Stomach smooth muscle (tissue), 2 donors: ENCODE results near the gene ETFA.
"Not testable (repeated sequence)": the region's sequence is repeated elsewhere in the genome, so short reads cannot be mapped to it uniquely, and the experiment has no call there.

ENCODE experiments used
- H3K27ac ChIP-seq: one replicate; pipeline ENCODE4 v1.7.0; 2013; ENCODE audit warnings: mild to moderate bottlenecking, low read length, inconsistent platforms
- H3K27me3 ChIP-seq, 2 donors: one replicate each; pipeline ENCODE4 v1.7.0; 2013; ENCODE audit warnings: low read length in 2 of 2; ENCODE audit not compliant: insufficient read depth in 2 of 2, control insufficient read depth in 1 of 2
- H3K36me3 ChIP-seq, 2 donors: one replicate each; pipeline ENCODE4 v1.7.0; 2013; ENCODE audit warnings: low read length in 2 of 2; ENCODE audit not compliant: control insufficient read depth in 2 of 2, insufficient read depth in 2 of 2
- H3K4me1 ChIP-seq: one replicate; pipeline ENCODE4 v1.7.0; 2013; ENCODE audit warnings: low read length; ENCODE audit not compliant: control insufficient read depth, insufficient read depth
- H3K4me3 ChIP-seq, 2 donors: one replicate each; pipeline ENCODE4 v1.7.0; 2013; ENCODE audit warnings: low read length in 2 of 2
- H3K9ac ChIP-seq, 2 donors: one replicate each; pipeline ENCODE4 v1.7.0; 2013; ENCODE audit warnings: low read length in 2 of 2, mild to moderate bottlenecking in 1 of 2
- H3K9me3 ChIP-seq, 2 donors: one replicate each; pipeline ENCODE4 v1.7.0; 2013; ENCODE audit warnings: low read length in 2 of 2; ENCODE audit not compliant: control insufficient read depth in 2 of 2
- donor health status: healthy.
- donor health status: Pancreatic carcinoma.

ETFA gene

GRCh38 chr15:76321171-76321570 lies 9.9 kb upstream of the ETFA start:
- Histone ChIP-seq H3K9me3 (no peaks in the 10 kb centered on the region), H3K4me1 (no peaks in the 10 kb centered on the region), H3K4me3 (no peak overlapping the region), H3K36me3 (no peaks in the 10 kb centered on the region), H3K27me3 (peaks cover 2 to 3% of the 10 kb centered on the region in 2 donors), H3K27ac (no peak overlapping the region), H3K9ac (no peak overlapping the region)

GRCh38 chr15:76320012-76320411 lies 8.7 kb upstream of the ETFA start:
- H3K36me3 ChIP-seq = no peaks in the 10 kb centered on the region
- no peaks in the 10 kb centered on the region for H3K4me1 ChIP-seq
- H3K27me3 ChIP-seq = peaks cover 0 to 3% of the 10 kb centered on the region in 2 donors
- H3K4me3 ChIP-seq = no peak overlapping the region
- H3K9me3 ChIP-seq = no peaks in the 10 kb centered on the region
- H3K27ac ChIP-seq = no peak overlapping the region
- no peak overlapping the region for H3K9ac ChIP-seq

GRCh38 chr15:76313731-76314130 lies 2.5 kb upstream of the ETFA start:
- no peak overlapping the region for H3K4me3 ChIP-seq
- H3K27me3 ChIP-seq = peaks cover 0 to 3% of the 10 kb centered on the region in 2 donors
- H3K4me1 ChIP-seq = peaks cover 7% of the 10 kb centered on the region
- no peak overlapping the region for H3K9ac ChIP-seq
- no peaks in the 10 kb centered on the region for H3K9me3 ChIP-seq
- H3K36me3 ChIP-seq = no peaks in the 10 kb centered on the region
- H3K27ac ChIP-seq = no peak overlapping the region

GRCh38 chr15:76313175-76313567 lies 1.9 kb upstream of the ETFA start:
- not testable (repeated sequence) for H3K9me3 ChIP-seq, H3K4me3 ChIP-seq, H3K9ac ChIP-seq, H3K36me3 ChIP-seq, H3K4me1 ChIP-seq, H3K27me3 ChIP-seq, H3K27ac ChIP-seq

- H3K4me3 ChIP-seq = no peak overlapping the region
- peaks cover 0 to under 1% of the 10 kb centered on the region in 2 donors for H3K27me3 ChIP-seq
- H3K4me1 ChIP-seq = peaks cover 7% of the 10 kb centered on the region
- no peak overlapping the region for H3K27ac ChIP-seq
- no peaks in the 10 kb centered on the region for H3K36me3 ChIP-seq
- H3K9me3 ChIP-seq = no peaks in the 10 kb centered on the region
- no peak overlapping the region for H3K9ac ChIP-seq
Measured at GRCh38 chr15:76312540-76313174, 1.4 kb upstream of the ETFA start.

- H3K27ac ChIP-seq = peak overlapping the region; percentile 87
- no peaks in the 10 kb centered on the region for H3K27me3 ChIP-seq
- no peaks in the 10 kb centered on the region for H3K36me3 ChIP-seq
- H3K9me3 ChIP-seq = no peaks in the 10 kb centered on the region
- H3K9ac ChIP-seq = peak overlapping the region; percentile 97
- H3K4me3 ChIP-seq = peak overlapping the region; percentile 86 to 92
- peaks cover 7% of the 10 kb centered on the region for H3K4me1 ChIP-seq
Measured at GRCh38 chr15:76310475-76311099, 682 bp downstream of the ETFA start.

- no peaks in the 10 kb centered on the region for H3K36me3 ChIP-seq
- no peaks in the 10 kb centered on the region for H3K9me3 ChIP-seq
- H3K4me1 ChIP-seq = peaks cover 7% of the 10 kb centered on the region
- peak overlapping the region; percentile 97 for H3K9ac ChIP-seq
- H3K27me3 ChIP-seq = no peaks in the 10 kb centered on the region
- peak overlapping the region; percentile 86 to 92 for H3K4me3 ChIP-seq
- H3K27ac ChIP-seq = no peak overlapping the region
Measured at GRCh38 chr15:76309601-76310330, 1.5 kb downstream of the ETFA start.

GRCh38 chr15:76303909-76304308 lies 7.4 kb downstream of the ETFA start:
- H3K27ac ChIP-seq = no peak overlapping the region
- H3K36me3 ChIP-seq = no peaks in the 10 kb centered on the region
- no peaks in the 10 kb centered on the region for H3K27me3 ChIP-seq
- no peak overlapping the region for H3K4me3 ChIP-seq
- no peak overlapping the region for H3K9ac ChIP-seq
- peaks cover 3% of the 10 kb centered on the region for H3K4me1 ChIP-seq
- no peaks in the 10 kb centered on the region for H3K9me3 ChIP-seq

- Histone ChIP-seq H3K27ac (no peak overlapping the region), H3K36me3 (no peaks in the 10 kb centered on the region), H3K9ac (no peak overlapping the region), H3K9me3 (no peaks in the 10 kb centered on the region), H3K4me3 (no peak overlapping the region), H3K27me3 (no peaks in the 10 kb centered on the region), H3K4me1 (peaks cover 3% of the 10 kb centered on the region)
Measured at GRCh38 chr15:76299786-76300185, 11.5 kb downstream of the ETFA start.

GRCh38 chr15:76298986-76299385 lies 12.3 kb downstream of the ETFA start:
- Histone ChIP-seq H3K27ac (no peak overlapping the region), H3K9me3 (no peaks in the 10 kb centered on the region), H3K9ac (no peak overlapping the region), H3K4me3 (no peak overlapping the region), H3K4me1 (peaks cover 3% of the 10 kb centered on the region), H3K36me3 (no peaks in the 10 kb centered on the region), H3K27me3 (no peaks in the 10 kb centered on the region)

- not testable (repeated sequence) for H3K9me3 ChIP-seq, H3K9ac ChIP-seq, H3K4me3 ChIP-seq, H3K36me3 ChIP-seq, H3K27ac ChIP-seq, H3K27me3 ChIP-seq, H3K4me1 ChIP-seq
Measured at GRCh38 chr15:76297951-76298350, 13.3 kb downstream of the ETFA start.
